GM12865 (cell line): ENCODE measurements around the gene PQBP1.

Source experiments
- DNase-seq: peaks from one replicate; pipeline ENCODE4 v3.0.0; 2010; ENCODE audit warnings: low read depth
- H3K4me3 ChIP-seq: 2 replicates; pipeline ENCODE4 v1.5.1; 2011; ENCODE audit warnings: mild to moderate bottlenecking, low read depth, low read length, control low read depth
- CTCF ChIP-seq: IDR thresholded peaks from 2 replicates; pipeline ENCODE4 v1.5.1; 2011; ENCODE audit warnings: low read length, control low read depth, low read depth, inconsistent platforms; ENCODE audit not compliant: insufficient read depth; ENCODE audit errors: missing control alignments

The PQBP1 gene

GRCh38 chrX:48911412-48912182 is 13.9 kb downstream of the PQBP1 start, which contains the start of gene SLC35A2:
Gene SLC35A2, minus strand, starts transcription at chrX:48911646. Its CDS starts 10 bp downstream, at chrX:48911636.
- TF ChIP-seq CTCF = no peak
- DNase-seq = peak; percentile 87
- H3K4me3 ChIP-seq = peak within 1 kb of the TSS; percentile 78

- no peak for TF ChIP-seq CTCF
- H3K4me3 ChIP-seq = peak overlapping the region; percentile 89
- DNase-seq = no peak
These were observed 16.1 kb downstream of the PQBP1 start for GRCh38 chrX:48913605-48914366.

GRCh38 chrX:48914593-48915493 is 17.1 kb downstream of the PQBP1 start:
- H3K4me3 ChIP-seq = peak overlapping the region; percentile 89
- no peak for DNase-seq
- no peak for TF ChIP-seq CTCF

GRCh38 chrX:48917139-48918001 is 19.6 kb downstream of the PQBP1 start:
- peak; percentile 92 for DNase-seq
- peak overlapping the region; percentile 89 for H3K4me3 ChIP-seq
- TF ChIP-seq CTCF = peak; percentile 76

- TF ChIP-seq CTCF = no peak
- H3K4me3 ChIP-seq = peak overlapping the region; percentile 89
- DNase-seq = peak; percentile 10
These were observed 20.5 kb downstream of the PQBP1 start for GRCh38 chrX:48918301-48918642.
